Subcutaneous abdominal adipose tissue (tissue), 5 donors: ENCODE measurements around the gene PCED1B.

Experiments
- H3K27ac ChIP-seq: one replicate; pipeline ENCODE4 v1.7.0; 2013; ENCODE audit warnings: low read depth, mild to moderate bottlenecking, inconsistent platforms, low read length, moderate library complexity
- H3K27me3 ChIP-seq, 5 donors: one replicate each; pipeline ENCODE4 v1.7.0; 2013; ENCODE audit warnings: low read length in 5 of 5, inconsistent platforms in 1 of 5; ENCODE audit not compliant: control insufficient read depth in 5 of 5, insufficient read depth in 4 of 5
- H3K36me3 ChIP-seq, 5 donors: one replicate each; pipeline ENCODE4 v1.7.0; 2013; ENCODE audit warnings: low read length in 5 of 5; ENCODE audit not compliant: control insufficient read depth in 5 of 5, insufficient read depth in 5 of 5
- H3K4me1 ChIP-seq, 5 donors: one replicate each; pipeline ENCODE4 v1.7.0; 2013; ENCODE audit warnings: low read length in 5 of 5, mild to moderate bottlenecking in 3 of 5, moderate library complexity in 1 of 5; ENCODE audit not compliant: control insufficient read depth in 5 of 5, insufficient read depth in 5 of 5
- H3K4me3 ChIP-seq, 5 donors: one replicate each; pipeline ENCODE4 v1.7.0; 2013; ENCODE audit warnings: low read length in 5 of 5, low read depth in 1 of 5
- H3K9ac ChIP-seq, 5 donors: one replicate each; pipeline ENCODE4 v1.7.0; 2013; ENCODE audit warnings: low read length in 5 of 5, mild to moderate bottlenecking in 4 of 5, moderate library complexity in 3 of 5
- H3K9me3 ChIP-seq, 5 donors: one replicate each; pipeline ENCODE4 v1.7.0; 2013; ENCODE audit warnings: low read length in 5 of 5; ENCODE audit not compliant: control insufficient read depth in 5 of 5
- donor health status: healthy.
- donor health status: healthy.
- donor health status: healthy.
- donor health status: healthy.
- donor health status: healthy.

The PCED1B gene

DNA sequence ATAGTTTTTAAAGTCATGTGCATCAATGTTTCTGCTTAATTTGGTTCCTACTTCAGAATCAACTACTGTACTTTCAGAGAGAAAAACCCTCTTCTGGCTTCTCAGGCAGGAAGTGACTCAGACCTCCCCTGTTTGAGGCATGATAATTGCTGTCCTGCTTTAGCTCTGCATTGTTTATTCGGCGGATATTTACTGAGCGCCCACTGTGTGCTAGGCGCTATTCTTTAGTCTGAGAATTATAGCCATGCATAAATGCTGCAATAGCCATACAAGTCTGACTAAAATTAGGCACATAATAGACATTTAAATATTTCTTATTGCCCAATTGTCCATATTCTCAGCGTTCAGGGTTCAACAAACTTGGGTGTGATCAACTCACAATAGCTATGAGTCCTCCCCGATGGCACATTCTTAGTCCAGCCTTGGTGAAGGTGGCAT is 6.4 kb downstream of the PCED1B start:
- H3K27ac ChIP-seq = no peak overlapping the region
- H3K9ac ChIP-seq = no peak overlapping the region
- H3K4me3 ChIP-seq = no peak overlapping the region
- H3K36me3 ChIP-seq = no peaks in the 10 kb centered on the region
- no peaks in the 10 kb centered on the region for H3K27me3 ChIP-seq
- peaks cover 3 to 52% (median 45%) of the 10 kb centered on the region in 5 donors for H3K4me1 ChIP-seq
- no peaks in the 10 kb centered on the region for H3K9me3 ChIP-seq

DNA sequence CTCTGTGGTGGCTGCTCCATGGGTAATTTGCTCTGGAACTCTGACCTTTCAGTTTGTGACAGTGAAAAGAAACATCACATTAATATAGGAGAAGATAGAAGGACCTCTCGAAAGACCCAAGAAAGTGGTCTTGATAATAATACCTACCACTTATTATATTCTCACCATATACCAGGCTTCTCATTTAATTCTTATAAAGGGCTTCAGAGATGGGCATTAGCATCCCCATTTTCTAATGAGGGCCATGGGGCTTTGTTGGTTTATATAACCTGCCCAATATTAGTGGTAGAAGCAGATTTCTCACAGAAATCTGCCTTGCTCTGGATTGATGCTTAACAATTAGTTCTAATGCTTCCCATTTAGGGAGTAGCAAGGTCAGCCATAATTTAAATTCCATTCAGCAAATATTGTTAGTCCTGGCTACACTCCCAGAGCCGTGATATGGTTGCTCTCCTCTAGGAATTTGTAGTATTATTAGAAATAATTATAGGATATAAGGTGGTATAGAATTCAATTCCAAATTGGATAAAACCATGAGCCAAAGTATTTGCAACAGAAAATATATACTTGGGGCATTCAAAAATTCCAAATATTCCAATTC is 7.8 kb downstream of the PCED1B start:
- Histone ChIP-seq H3K27ac (no peak overlapping the region), H3K9me3 (no peaks in the 10 kb centered on the region), H3K4me3 (no peak overlapping the region), H3K27me3 (no peaks in the 10 kb centered on the region), H3K4me1 (peaks cover 3 to 41% (median 36%) of the 10 kb centered on the region in 5 donors), H3K36me3 (no peaks in the 10 kb centered on the region), H3K9ac (no peak overlapping the region)

DNA sequence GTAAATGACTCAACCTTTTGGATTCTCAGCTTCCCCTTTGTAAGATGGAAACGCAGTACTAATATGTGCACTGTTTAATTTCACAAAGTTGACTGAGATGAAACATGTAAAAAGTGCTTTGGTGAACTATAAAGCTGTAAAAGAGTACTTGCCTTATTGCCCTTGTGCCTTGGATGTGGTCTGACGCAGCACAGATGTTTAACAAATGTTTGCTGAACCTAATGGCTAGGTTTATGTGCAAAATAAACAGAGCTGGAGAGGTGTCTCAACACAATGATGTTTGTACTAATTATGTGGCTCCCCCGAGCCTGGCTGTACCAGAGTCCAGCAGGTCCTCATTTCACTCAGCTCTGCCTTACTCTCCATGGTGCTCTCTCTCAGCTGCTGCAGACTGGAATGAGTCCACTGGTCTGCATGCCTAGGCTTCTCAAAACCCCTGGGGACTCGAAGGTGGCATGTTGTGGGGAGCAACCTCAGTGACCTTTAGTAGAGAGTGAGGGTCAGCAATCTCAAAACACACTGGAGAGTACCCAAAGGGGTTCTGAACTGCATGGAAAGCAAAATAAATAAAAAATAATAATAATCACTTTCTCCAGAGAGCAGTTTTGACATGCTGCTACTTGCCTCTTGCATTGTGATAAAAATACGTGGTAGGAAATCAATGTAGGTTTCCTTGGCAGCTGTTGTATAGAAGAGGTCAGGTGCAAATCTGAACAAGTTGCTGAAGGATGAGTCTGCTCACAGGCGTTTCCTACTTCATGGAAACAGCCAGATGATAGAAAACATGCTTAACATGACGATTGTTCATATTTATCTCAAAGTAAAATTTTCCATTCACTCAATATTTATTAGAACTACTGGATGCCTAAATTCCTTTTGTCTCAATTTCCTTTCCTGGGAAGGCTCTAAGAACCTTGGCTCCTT is 8.9 kb downstream of the PCED1B start:
- no peak overlapping the region for H3K4me3 ChIP-seq
- no peaks in the 10 kb centered on the region for H3K36me3 ChIP-seq
- no peak overlapping the region for H3K9ac ChIP-seq
- H3K4me1 ChIP-seq = peaks cover 0 to 32% (median 28%) of the 10 kb centered on the region in 5 donors
- H3K27me3 ChIP-seq = no peaks in the 10 kb centered on the region
- no peaks in the 10 kb centered on the region for H3K9me3 ChIP-seq
- H3K27ac ChIP-seq = no peak overlapping the region

DNA sequence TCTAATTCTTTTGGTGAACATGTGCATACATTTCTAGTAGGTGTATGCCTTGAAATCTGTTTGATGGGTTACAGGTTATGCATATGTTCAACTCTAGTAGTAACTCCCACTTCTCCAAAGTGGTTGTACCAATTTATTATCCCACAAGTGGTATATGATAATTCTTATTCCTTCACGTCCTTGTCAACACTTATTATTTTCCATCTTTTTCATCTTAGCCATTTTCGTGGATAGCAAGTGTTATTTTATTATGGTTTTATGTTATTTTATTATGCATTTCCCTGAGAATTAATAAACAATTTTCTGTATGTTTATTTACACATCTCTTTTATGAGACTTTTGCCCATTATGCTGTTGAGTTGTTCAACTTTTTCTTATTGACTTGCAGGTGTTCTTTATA is 11.6 kb downstream of the PCED1B start:
- Histone ChIP-seq H3K4me1 (peaks cover 0 to 12% (median 11%) of the 10 kb centered on the region in 5 donors), H3K27me3 (no peaks in the 10 kb centered on the region), H3K4me3 (no peak overlapping the region), H3K36me3 (no peaks in the 10 kb centered on the region), H3K27ac (no peak overlapping the region), H3K9me3 (no peaks in the 10 kb centered on the region), H3K9ac (no peak overlapping the region)

DNA sequence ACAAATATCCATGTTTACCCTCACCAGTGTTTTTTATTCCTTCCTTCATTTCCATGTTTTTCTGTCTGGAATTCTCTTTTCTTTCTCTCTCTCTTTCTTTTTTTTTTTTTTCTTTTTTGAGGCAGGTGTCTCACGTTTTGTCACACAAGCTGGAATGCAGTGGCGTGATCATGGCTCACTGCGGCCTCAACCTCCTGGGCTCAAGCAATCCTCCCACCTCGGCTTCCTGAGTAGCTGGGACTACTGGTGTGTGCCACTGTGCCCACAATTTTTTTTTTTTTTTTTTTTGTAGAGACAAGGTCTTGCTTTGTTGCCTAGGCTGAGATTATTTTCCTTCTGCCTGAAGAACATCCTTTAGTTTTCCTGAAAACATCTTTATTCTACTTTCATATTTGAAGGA is 15.4 kb downstream of the PCED1B start:
- no peaks in the 10 kb centered on the region for H3K36me3 ChIP-seq
- H3K27me3 ChIP-seq = no peaks in the 10 kb centered on the region
- no peak overlapping the region for H3K9ac ChIP-seq
- H3K4me1 ChIP-seq = peaks cover 0 to 14% (median 7%) of the 10 kb centered on the region in 5 donors
- no peak overlapping the region for H3K27ac ChIP-seq
- H3K4me3 ChIP-seq = no peak overlapping the region
- H3K9me3 ChIP-seq = no peaks in the 10 kb centered on the region

DNA sequence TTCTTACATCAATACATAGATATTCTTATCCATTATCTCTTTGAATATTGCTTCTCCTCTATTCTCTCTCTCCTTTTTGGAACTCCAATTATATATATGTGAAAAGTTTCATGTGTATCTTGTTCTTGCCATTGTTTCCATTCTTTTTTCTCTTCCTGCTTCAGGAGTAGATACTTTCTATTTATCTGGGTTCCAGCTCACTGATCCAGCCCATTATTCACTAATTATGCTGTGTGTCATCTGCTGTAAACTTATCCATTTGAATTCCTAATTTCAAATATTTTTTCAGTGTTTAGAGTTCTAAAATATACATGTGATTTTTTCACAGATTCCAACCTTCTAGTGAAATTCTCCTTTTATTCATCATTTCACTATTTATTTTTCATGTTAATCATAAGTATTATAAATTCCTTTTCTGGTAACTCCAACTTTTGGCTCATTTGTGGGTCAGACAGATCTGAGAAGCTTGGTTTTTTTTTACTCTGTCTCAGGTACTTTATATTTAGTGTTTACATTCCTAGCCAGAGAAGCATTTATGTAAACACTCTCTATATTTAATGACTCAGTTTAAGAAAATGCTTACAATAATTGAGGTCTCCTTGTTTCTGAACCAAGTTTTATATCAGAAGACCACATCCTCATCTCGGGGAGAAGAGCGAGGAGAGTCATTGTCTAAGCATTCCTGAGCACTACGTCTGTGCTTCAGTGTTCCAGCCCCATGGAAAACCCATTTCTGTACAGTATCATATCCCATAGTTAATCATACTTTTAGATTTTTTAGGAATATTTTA is 16.2 kb downstream of the PCED1B start:
- Histone ChIP-seq H3K27me3 (no peaks in the 10 kb centered on the region), H3K9me3 (no peaks in the 10 kb centered on the region), H3K36me3 (no peaks in the 10 kb centered on the region), H3K4me1 (peaks cover 0 to 14% (median 7%) of the 10 kb centered on the region in 5 donors), H3K27ac (no peak overlapping the region), H3K4me3 (no peak overlapping the region), H3K9ac (no peak overlapping the region)

DNA sequence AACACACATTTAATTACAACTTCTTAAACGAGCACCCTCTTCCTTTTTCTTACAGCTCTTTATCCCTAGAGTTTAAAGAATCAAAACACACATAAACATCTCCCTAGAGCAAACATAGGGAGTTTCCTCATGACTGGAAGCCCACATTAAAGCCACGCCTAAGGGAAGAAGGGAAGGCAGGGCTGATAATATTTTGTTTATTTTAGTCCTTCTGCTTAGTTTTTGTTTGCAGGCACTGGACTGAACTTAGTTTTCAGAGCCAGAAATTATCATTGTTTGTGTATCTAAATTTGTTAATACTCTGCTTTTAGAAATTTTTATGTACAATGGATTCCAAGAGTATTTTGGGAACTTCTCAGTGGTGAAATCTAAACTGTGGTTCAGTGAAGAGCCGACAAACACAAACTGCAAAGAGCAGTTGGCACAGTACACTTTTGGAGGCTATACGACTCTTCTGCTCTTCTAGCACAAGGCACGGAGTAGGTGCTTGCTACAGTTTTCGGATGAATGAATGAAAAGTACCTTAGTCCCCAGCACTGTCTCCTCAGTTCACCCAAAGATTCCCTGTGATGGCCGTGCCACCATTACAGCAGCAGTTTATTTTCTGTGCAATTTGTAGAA is 18.0 kb downstream of the PCED1B start:
- Histone ChIP-seq H3K9ac (peak overlapping the region in 1 of 5 donors; percentile 40), H3K27ac (peak overlapping the region; percentile 37), H3K4me1 (peaks cover 0 to 14% (median 7%) of the 10 kb centered on the region in 5 donors), H3K27me3 (no peaks in the 10 kb centered on the region), H3K9me3 (no peaks in the 10 kb centered on the region), H3K4me3 (peak overlapping the region in 1 of 5 donors; percentile 20), H3K36me3 (no peaks in the 10 kb centered on the region)

DNA sequence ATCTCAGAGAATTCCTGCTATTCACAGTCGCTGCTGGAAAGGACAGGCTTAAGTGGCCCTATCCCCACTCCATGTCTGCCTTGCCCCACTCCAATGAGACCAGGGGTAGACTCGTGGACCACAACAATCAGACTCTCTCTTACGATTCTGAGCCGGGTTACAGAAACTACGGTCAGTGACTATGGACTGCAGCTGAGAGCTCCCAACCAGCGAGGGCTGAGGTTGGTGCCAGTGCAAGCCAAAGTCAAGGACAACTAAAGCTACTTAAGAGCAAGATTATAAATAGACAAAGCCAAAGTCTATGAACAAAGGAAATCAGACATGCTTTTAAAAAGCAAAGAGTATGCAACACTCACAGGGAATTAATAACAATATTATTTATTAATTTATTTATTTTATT is 18.7 kb downstream of the PCED1B start:
- Histone ChIP-seq H3K4me1 (peaks cover 0 to 21% (median 10%) of the 10 kb centered on the region in 5 donors), H3K9ac (no peak overlapping the region), H3K36me3 (no peaks in the 10 kb centered on the region), H3K9me3 (no peaks in the 10 kb centered on the region), H3K27me3 (no peaks in the 10 kb centered on the region), H3K4me3 (no peak overlapping the region), H3K27ac (peak overlapping the region; percentile 37)

DNA sequence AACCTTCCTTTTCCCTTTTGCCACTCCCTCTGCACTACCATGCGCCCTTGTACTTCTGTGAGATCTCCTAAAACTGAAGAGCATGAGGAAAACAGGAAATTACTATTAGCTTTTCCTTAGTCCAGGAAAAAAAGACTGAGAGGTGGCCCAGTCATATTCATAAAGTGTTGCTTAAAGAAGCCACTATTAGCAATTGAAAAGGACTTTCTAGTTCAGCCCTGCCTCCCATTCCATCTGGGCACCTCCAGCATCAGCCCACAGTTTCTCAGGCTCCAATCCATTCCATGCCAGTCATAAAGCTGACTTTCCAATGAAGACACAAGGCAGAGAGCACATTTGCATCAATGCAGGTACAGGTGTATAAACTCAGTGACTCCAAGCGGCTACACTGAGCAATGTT is 20.2 kb downstream of the PCED1B start:
- no peak overlapping the region for H3K4me3 ChIP-seq
- peaks cover 0 to 29% (median 18%) of the 10 kb centered on the region in 5 donors for H3K4me1 ChIP-seq
- peaks cover 0 to under 1% (median 0%) of the 10 kb centered on the region in 5 donors for H3K36me3 ChIP-seq
- H3K9ac ChIP-seq = no peak overlapping the region
- no peaks in the 10 kb centered on the region for H3K27me3 ChIP-seq
- H3K9me3 ChIP-seq = no peaks in the 10 kb centered on the region
- H3K27ac ChIP-seq = no peak overlapping the region
